ENCODE data around the gene MAML2. TPM values are rescaled to one million over a fixed set of nuclear protein-coding genes. Genes with fewer than 3 reads are reported as not detected.

The MAML2 gene
- total RNA-seq, 2 experiments from 2014 or later = 0.15 to 1.0 TPM

GRCh38 chr11:96033599-96033998 is 309.4 kb downstream of the MAML2 start:
- POLR2A ChIA-PET = interaction anchor here (1.2 kb wide), 2 partner anchors 11 to 19 kb away, joined by 3 read pairs; no protein-coding TSS in a partner anchor

GRCh38 chr11:96033095-96033494 is 309.9 kb downstream of the MAML2 start:
- H3K4me2 ChIP-seq (ENCODE audit: low read length) = no peak overlapping the region
- no peak for TF ChIP-seq CTCF (conservative IDR thresholded peaks at IDR 0.05; ENCODE audit: low read length)
- TF ChIP-seq EZH2phosphoT487 (IDR thresholded peaks at IDR 0.05; ENCODE audit: borderline replicate concordance, low read depth, low read length) = no peak
- no TSS peak for BruUV-seq (replicated peaks)

More at GRCh38 chr11:96033599-96033998, 309.4 kb downstream of the MAML2 start:
- no peak for DNase-seq (ENCODE audit: low spot score)
- CTCF ChIA-PET (ENCODE audit: unreplicated experiment) = no interaction called here
- H4K20me1 ChIP-seq (ENCODE audit: insufficient read depth, low read length) = no peaks in the 10 kb centered on the region
- H2AFZ ChIP-seq (ENCODE audit: low read length) = no peak overlapping the region
- H3K4me1 ChIP-seq (ENCODE audit: insufficient read depth, low read length, poor library complexity, severe bottlenecking) = peaks cover 6% of the 10 kb centered on the region
- no peak overlapping the region for H3K4me2 ChIP-seq (ENCODE audit: low read length)
- H3K9me2 ChIP-seq (ENCODE audit: insufficient read depth, low read length) = no peaks in the 10 kb centered on the region
- H3K4me3 ChIP-seq (ENCODE audit: low read depth, low read length, poor library complexity, severe bottlenecking) = no peak overlapping the region
- H3K79me2 ChIP-seq (ENCODE audit: insufficient read depth, low read depth, low read length) = no peaks in the 10 kb centered on the region
- intact Hi-C loops (cut with micrococcal nuclease; ENCODE audit: unreplicated experiment) = no loop called here
- no peaks in the 10 kb centered on the region for H3K36me3 ChIP-seq (ENCODE audit: insufficient read depth, low read length)
- no TSS peak for BruUV-seq (replicated peaks)
- no peak overlapping the region for H3K27ac ChIP-seq (ENCODE audit: low read depth, low read length, poor library complexity, severe bottlenecking)
- no peak for TF ChIP-seq CTCF (conservative IDR thresholded peaks at IDR 0.05; ENCODE audit: low read length)
- no peak for TF ChIP-seq EZH2phosphoT487 (IDR thresholded peaks at IDR 0.05; ENCODE audit: borderline replicate concordance, low read depth, low read length)
- no peaks in the 10 kb centered on the region for H3K9me3 ChIP-seq (ENCODE audit: low read length)

GRCh38 chr11:96028746-96029145 is 314.2 kb downstream of the MAML2 start:
- POLR2A ChIA-PET = no interaction called here
- DNase-seq (ENCODE audit: low spot score) = no peak
- no peaks in the 10 kb centered on the region for H3K36me3 ChIP-seq (ENCODE audit: insufficient read depth, low read length)
- H3K79me2 ChIP-seq (ENCODE audit: insufficient read depth, low read depth, low read length) = no peaks in the 10 kb centered on the region
- TF ChIP-seq CTCF (conservative IDR thresholded peaks at IDR 0.05; ENCODE audit: low read length) (no peak), EZH2phosphoT487 (IDR thresholded peaks at IDR 0.05; ENCODE audit: borderline replicate concordance, low read depth, low read length) (no peak)
- intact Hi-C loops (cut with micrococcal nuclease; ENCODE audit: unreplicated experiment) = no loop called here
- no peaks in the 10 kb centered on the region for H3K9me2 ChIP-seq (ENCODE audit: insufficient read depth, low read length)
- no peak overlapping the region for H3K4me3 ChIP-seq (ENCODE audit: low read depth, low read length, poor library complexity, severe bottlenecking)
- BruUV-seq (replicated peaks) = no TSS peak
- H4K20me1 ChIP-seq (ENCODE audit: insufficient read depth, low read length) = no peaks in the 10 kb centered on the region
- no peaks in the 10 kb centered on the region for H3K9me3 ChIP-seq (ENCODE audit: low read length)
- peaks cover 6% of the 10 kb centered on the region for H3K4me1 ChIP-seq (ENCODE audit: insufficient read depth, low read length, poor library complexity, severe bottlenecking)
- H3K4me2 ChIP-seq (ENCODE audit: low read length) = no peak overlapping the region
- CTCF ChIA-PET (ENCODE audit: unreplicated experiment) = no interaction called here
- no peak overlapping the region for H2AFZ ChIP-seq (ENCODE audit: low read length)
- H3K27ac ChIP-seq (ENCODE audit: low read depth, low read length, poor library complexity, severe bottlenecking) = no peak overlapping the region

More at GRCh38 chr11:96033095-96033494, 309.9 kb downstream of the MAML2 start:
- no peak for DNase-seq (ENCODE audit: low spot score)
- Histone ChIP-seq H3K27ac (ENCODE audit: low read depth, low read length, poor library complexity, severe bottlenecking) (no peak overlapping the region), H3K79me2 (ENCODE audit: insufficient read depth, low read depth, low read length) (no peaks in the 10 kb centered on the region), H4K20me1 (ENCODE audit: insufficient read depth, low read length) (no peaks in the 10 kb centered on the region), H3K9me2 (ENCODE audit: insufficient read depth, low read length) (no peaks in the 10 kb centered on the region), H3K36me3 (ENCODE audit: insufficient read depth, low read length) (no peaks in the 10 kb centered on the region), H3K4me3 (ENCODE audit: low read depth, low read length, poor library complexity, severe bottlenecking) (no peak overlapping the region), H2AFZ (ENCODE audit: low read length) (no peak overlapping the region), H3K4me1 (ENCODE audit: insufficient read depth, low read length, poor library complexity, severe bottlenecking) (peaks cover 6% of the 10 kb centered on the region), H3K9me3 (ENCODE audit: low read length) (no peaks in the 10 kb centered on the region)
- intact Hi-C loops (cut with micrococcal nuclease; ENCODE audit: unreplicated experiment) = no loop called here
- ChIA-PET POLR2A (no interaction called here), CTCF (ENCODE audit: unreplicated experiment) (no interaction called here)
